IMR-90 (cell line): Measurements from ENCODE around the gene CNTN4. TPM values are rescaled to one million over a fixed set of nuclear protein-coding genes. Genes with fewer than 3 reads are reported as not detected.

Experiments used
- ATAC-seq: fragments of 200-7000 bp; cut with Tn5 transposase; 2 replicates; pipeline ENCODE4 v1.9.1; 2020; ENCODE audit warnings: low read depth, mild to moderate bottlenecking, moderate library complexity
- BruUV-seq: library from RNA; stranded (reverse); fragments of 400-500 nt; replicated peaks from 2 replicates; lab custom pipeline; 2021; lab: Mats Ljungman, UMichigan
- CTCF ChIA-PET: fragments of 300-600 bp; formaldehyde crosslinking; extraction: SDS; loops from one replicate; lab custom pipeline; 2021; ENCODE audit warnings: antibody characterized with exemption; lab: Yijun Ruan, JAX
- POLR2A ChIA-PET: fragments of 300-600 bp; sonication (Branson Sonifier 250); formaldehyde crosslinking; loops from one replicate; lab custom pipeline; 2022; ENCODE audit warnings: antibody characterized with exemption; ENCODE audit not compliant: unreplicated experiment; lab: Charles Lee
- DNase-seq: peaks from one replicate; pipeline ENCODE4 v3.0.0; 2013
- H2AFZ ChIP-seq: replicated peaks from 2 replicates; pipeline ENCODE3; 2013; ENCODE audit warnings: low read length, mild to moderate bottlenecking; ENCODE audit not compliant: poor library complexity
- H2AK5ac ChIP-seq: 2 replicates; pipeline ENCODE4 v1.6.1; 2013; ENCODE audit warnings: low read depth, low read length, inconsistent platforms
- H2AK9ac ChIP-seq: replicated peaks from 2 replicates; pipeline ENCODE3; 2013; ENCODE audit warnings: mild to moderate bottlenecking, low read depth, low read length, moderate library complexity; ENCODE audit not compliant: poor library complexity
- H2BK120ac ChIP-seq: 2 replicates; pipeline ENCODE4 v1.6.1; 2013; ENCODE audit warnings: low read depth, low read length, inconsistent platforms
- H2BK15ac ChIP-seq: 3 replicates; pipeline ENCODE4 v1.6.1; 2013; ENCODE audit warnings: low read depth, low read length, inconsistent platforms
- H2BK20ac ChIP-seq: 2 replicates; pipeline ENCODE4 v1.6.1; 2013; ENCODE audit warnings: low read depth, mild to moderate bottlenecking, inconsistent platforms, low read length, moderate library complexity
- H2BK5ac ChIP-seq: 2 replicates; pipeline ENCODE4 v1.6.1; 2013; ENCODE audit warnings: mild to moderate bottlenecking, low read depth, low read length, inconsistent platforms; ENCODE audit not compliant: poor library complexity, severe bottlenecking
- H3K14ac ChIP-seq: replicated peaks from 2 replicates; pipeline ENCODE4 v1.6.1; 2013; ENCODE audit warnings: low read depth, low read length, inconsistent platforms
- H3K18ac ChIP-seq: 2 replicates; pipeline ENCODE4 v1.6.1; 2013; ENCODE audit warnings: low read depth, low read length, control low read depth
- H3K23ac ChIP-seq: 2 replicates; pipeline ENCODE4 v1.6.1; 2013; ENCODE audit warnings: low read depth, low read length, inconsistent platforms
- H3K27ac ChIP-seq: 2 replicates; pipeline ENCODE4 v1.5.1; 2013; ENCODE audit warnings: mild to moderate bottlenecking, control low read depth, low read length; ENCODE audit not compliant: insufficient read depth
- H3K27me3 ChIP-seq: 2 replicates; pipeline ENCODE4 v1.6.1; 2013; ENCODE audit warnings: low read length; ENCODE audit not compliant: control insufficient read depth, insufficient read depth
- H3K36me3 ChIP-seq: 2 replicates; pipeline ENCODE4 v1.6.1; 2013; ENCODE audit warnings: low read length, mixed read lengths; ENCODE audit not compliant: control insufficient read depth, insufficient read depth
- H3K4ac ChIP-seq: 2 replicates; pipeline ENCODE4 v1.6.1; 2013; ENCODE audit warnings: low read depth, low read length, inconsistent platforms
- H3K4me1 ChIP-seq: 2 replicates; pipeline ENCODE4 v1.6.1; 2013; ENCODE audit warnings: low read length, mixed read lengths; ENCODE audit not compliant: control insufficient read depth, insufficient read depth
- H3K4me2 ChIP-seq: 2 replicates; pipeline ENCODE4 v1.6.1; 2013; ENCODE audit warnings: low read depth, mild to moderate bottlenecking, control low read depth, low read length, moderate library complexity
- H3K4me3 ChIP-seq: 2 replicates; pipeline ENCODE4 v1.5.1; 2013; ENCODE audit warnings: low read depth, mild to moderate bottlenecking, control low read depth, low read length, moderate library complexity; ENCODE audit not compliant: insufficient read depth
- H3K56ac ChIP-seq: 2 replicates; pipeline ENCODE4 v1.6.1; 2013; ENCODE audit warnings: low read length, inconsistent platforms; ENCODE audit not compliant: insufficient read depth; ENCODE audit errors: extremely low read depth
- H3K79me1 ChIP-seq, 2 experiments: 2 replicates each; pipeline ENCODE4 v1.6.1; 2013; ENCODE audit warnings: low read length in 2 of 2, inconsistent platforms in 1 of 2, low read depth in 1 of 2
- H3K9ac ChIP-seq: 2 replicates; pipeline ENCODE4 v1.6.1; 2013; ENCODE audit warnings: low read depth, low read length, control low read depth
- H3K9me1 ChIP-seq: 2 replicates; pipeline ENCODE4 v1.6.1; 2013; ENCODE audit warnings: low read length, inconsistent platforms; ENCODE audit not compliant: insufficient read depth
- H3K9me3 ChIP-seq: 2 replicates; pipeline ENCODE4 v1.6.1; 2013; ENCODE audit warnings: low read length; ENCODE audit not compliant: control insufficient read depth, insufficient read depth
- H4K20me1 ChIP-seq: 2 replicates; pipeline ENCODE4 v1.6.1; 2013; ENCODE audit warnings: low read length, inconsistent platforms; ENCODE audit not compliant: insufficient read depth
- H4K5ac ChIP-seq: 2 replicates; pipeline ENCODE4 v1.6.1; 2013; ENCODE audit warnings: mild to moderate bottlenecking, low read depth, low read length, control low read depth
- H4K8ac ChIP-seq, 2 experiments: 2 replicates each; pipeline ENCODE4 v1.6.1; 2013; ENCODE audit warnings: low read depth in 2 of 2, low read length in 2 of 2, control low read depth in 1 of 2, inconsistent platforms in 1 of 2
- H4K91ac ChIP-seq: 2 replicates; pipeline ENCODE4 v1.6.1; 2013; ENCODE audit warnings: low read depth, low read length, inconsistent platforms; ENCODE audit not compliant: insufficient read depth
- RFX5 ChIP-seq: IDR thresholded peaks from 2 replicates; pipeline ENCODE4 v1.8.0; 2012; ENCODE audit warnings: low read depth, mild to moderate bottlenecking, low read length, moderate library complexity
- SMC3 ChIP-seq: fragments of 150-350 bp; IDR thresholded peaks from 2 replicates; pipeline ENCODE4 v1.6.1; 2016; ENCODE audit warnings: low read depth, mild to moderate bottlenecking, antibody characterized with exemption, low read length, moderate library complexity
- WGBS, 2 experiments: methylation state at CpG; one replicate each; pipeline versions ENCODE4 v1.1.5 to v1.1.7; 2013; ENCODE audit warnings: missing lambda C conversion rate in 2 of 2; ENCODE audit not compliant: insufficient read length in 1 of 2; ENCODE audit errors: extremely low coverage in 2 of 2; 5-methylcytosine and 5-hydroxymethylcytosine counted together
- dilution Hi-C: fragments of 300-500 bp; cut with HindIII; formaldehyde crosslinking; loops from one replicate; pipeline ENCODE4 v1.14.3; 2018; ENCODE audit warnings: low sequenced_read_pairs; ENCODE audit not compliant: unreplicated experiment
- in situ Hi-C: fragments of 300-500 bp; cut with MboI; formaldehyde crosslinking; loops from 3 replicates; pipeline ENCODE4 v1.14.3; 2019; ENCODE audit warnings: low sequenced_read_pairs, inconsistent platforms, mixed read lengths
- intact Hi-C: fragments of 100-400 bp; cut with micrococcal nuclease; formaldehyde crosslinking; loops from 2 replicates; pipeline ENCODE4 v1.10.0; 2022
- polyA plus RNA-seq, 3 experiments: library from polyadenylated mRNA; depleted of rRNA; stranded (reverse); fragments of >200 nt; gene quantifications; 2 replicates each; pipeline ENCODE4 v1.2.3, GENCODE V29; 2012; ENCODE audit warnings: low replicate concordance in 1 of 3
- total RNA-seq: library from RNA; depleted of rRNA; stranded (reverse); fragments of >200 nt; gene quantifications from 2 replicates; pipeline ENCODE4 v1.2.3, GENCODE V29; 2012

The CNTN4 gene
- total and polyA plus RNA-seq, 2 of the 4 experiments (the other 2 are of a cell fraction), result under 0.01 TPM; not detected in 1

DNA sequence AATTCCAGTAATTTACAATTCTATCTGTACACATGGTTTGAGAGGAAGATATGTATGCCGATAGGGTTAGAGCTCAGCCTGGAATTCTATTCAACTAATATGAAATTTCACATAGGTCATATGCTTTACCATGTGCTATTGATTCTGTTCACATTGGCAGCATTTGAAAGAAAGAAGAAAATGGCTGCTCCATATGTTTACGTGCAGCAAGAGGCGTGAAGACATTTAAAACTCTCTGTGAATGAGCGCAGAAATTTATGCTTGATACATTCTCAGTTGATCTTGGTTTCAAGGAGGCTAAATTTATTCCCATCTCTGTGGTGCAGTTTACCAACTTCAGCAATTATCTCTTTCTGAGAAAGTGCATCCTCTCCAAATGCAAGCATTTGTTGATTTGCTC is 478.9 kb downstream of the CNTN4 start:
- H2AK9ac ChIP-seq, result no peak overlapping the region
- H3K9me1 ChIP-seq, result no peaks in the 10 kb centered on the region
- no peaks in the 10 kb centered on the region; the same call in 1 of the 2 replicates for H3K9me3 ChIP-seq
- ATAC-seq (no peak), DNase-seq (no peak)
- POLR2A ChIA-PET, result no interaction called here
- no peak overlapping the region for H2BK15ac ChIP-seq
- H3K79me1 ChIP-seq, result no peaks in the 10 kb centered on the region
- H3K9ac ChIP-seq, result no peak overlapping the region
- H3K23ac ChIP-seq, result no peak overlapping the region
- H3K14ac ChIP-seq, result no peak overlapping the region
- intact Hi-C loops (no loop called here), in situ Hi-C loops (no loop called here), dilution Hi-C loops (no loop called here)
- H4K8ac ChIP-seq, result no peak overlapping the region
- no peak overlapping the region for H3K4me3 ChIP-seq
- no peak overlapping the region for H3K27ac ChIP-seq
- BruUV-seq, result no TSS peak
- no peak overlapping the region for H3K18ac ChIP-seq
- H2BK5ac ChIP-seq, result no peak overlapping the region
- H2AK5ac ChIP-seq, result no peak overlapping the region
- no peak overlapping the region for H3K4me2 ChIP-seq
- H2BK120ac ChIP-seq, result no peak overlapping the region
- no peaks in the 10 kb centered on the region for H3K27me3 ChIP-seq
- no peaks in the 10 kb centered on the region for H3K36me3 ChIP-seq
- no peak overlapping the region for H2BK20ac ChIP-seq
- H3K4ac ChIP-seq, result no peak overlapping the region
- no peaks in the 10 kb centered on the region for H4K20me1 ChIP-seq
- no peak for TF ChIP-seq SMC3
- no peak for TF ChIP-seq RFX5
- no peaks in the 10 kb centered on the region for H3K4me1 ChIP-seq
- H3K56ac ChIP-seq, result no peak overlapping the region
- CTCF ChIA-PET, result no interaction called here
- no peak overlapping the region for H2AFZ ChIP-seq
- no peak overlapping the region for H4K5ac ChIP-seq
- H4K91ac ChIP-seq, result no peak overlapping the region
- WGBS, 2 experiments, result no CpG with 5 or more reads among the region's 4 CpGs
